ENCODE measurements around the gene FOXJ3. TPM values are rescaled to one million over a fixed set of nuclear protein-coding genes. Genes with fewer than 3 reads are reported as not detected.
A peak's percentile ranks its signal among the peaks of the same experiment; 100 is the strongest.

The FOXJ3 gene
- total and polyA plus RNA-seq, 2 experiments from 2014 or later: 16.3 to 23.6 TPM

DNA sequence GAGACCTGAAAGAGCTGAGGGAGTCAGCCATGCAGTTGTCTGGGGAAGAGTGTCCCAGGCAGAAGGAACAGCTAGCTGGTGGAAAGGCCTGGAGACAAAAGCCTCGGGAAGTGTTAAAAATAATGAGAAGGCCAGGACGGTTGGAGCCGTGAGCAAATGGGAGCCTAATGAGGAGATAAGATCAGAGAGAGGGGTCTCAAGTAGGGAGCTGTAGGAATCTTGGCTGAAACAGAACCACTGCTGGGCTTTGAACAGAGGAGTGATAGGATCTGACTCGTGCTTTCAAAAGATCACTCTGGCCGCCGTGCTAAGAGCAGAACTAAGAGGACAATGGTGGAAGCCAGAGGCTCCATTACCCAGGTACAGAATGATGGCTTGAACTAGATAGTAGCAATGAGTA is 1.9 kb upstream of the FOXJ3 start:
- no peak overlapping the region for H3K27ac ChIP-seq

GRCh38 chr1:42335809-42336518 is 929 bp upstream of the FOXJ3 start:
- in situ Hi-C loops (cut with MboI): no loop called here

More for the DNA sequence above, 1.9 kb upstream of the FOXJ3 start:
- Histone ChIP-seq H4K20me1 (ENCODE audit: insufficient read depth) (0 out of 2 replicates have a peak, but pooled peaks cover 12% of the 10 kb centered on the region), H3K79me2 (ENCODE audit: insufficient read depth) (peaks cover 29% of the 10 kb centered on the region), H3K36me3 (ENCODE audit: low read depth) (no peaks in the 10 kb centered on the region), H3K27me3 (replicated peaks; ENCODE audit: insufficient read depth) (no peaks in the 10 kb centered on the region), H3K9me2 (ENCODE audit: insufficient read depth) (no peaks in the 10 kb centered on the region), H3K9ac (no peak overlapping the region), H3K4me1 (ENCODE audit: insufficient read depth) (peaks cover 22% of the 10 kb centered on the region), H3K4me3 (no peak overlapping the region), H2AFZ (no peak overlapping the region), H3K9me3 (ENCODE audit: low read depth) (no peaks in the 10 kb centered on the region), H3F3A (ENCODE audit: insufficient read depth) (peaks cover 15% of the 10 kb centered on the region; the same call in 1 of the 2 replicates), H3K4me2 (ENCODE audit: unreplicated experiment) (no peak overlapping the region)
- no peak for TF ChIP-seq EZH2phosphoT487 (IDR thresholded peaks at IDR 0.05; ENCODE audit: insufficient read depth, low read depth)
- no peak for TF ChIP-seq EZH2 (IDR thresholded peaks at IDR 0.05; ENCODE audit: insufficient read depth, poor library complexity, severe bottlenecking)
- no peak for DNase-seq
- in situ Hi-C loops (cut with MboI): no loop called here
- WGBS, 2 experiments (ENCODE audit: low coverage in 1 of 2, low lambda C conversion rate in 2 of 2, missing lambda C conversion rate in 2 of 2): 56 to 65% methylated on average over 6 of the region's 6 CpGs

GRCh38 chr1:42334240-42335049 is 590 bp downstream of the FOXJ3 start:
- peaks cover 27% of the 10 kb centered on the region for H3K4me1 ChIP-seq (ENCODE audit: insufficient read depth)
- in situ Hi-C loops (cut with MboI): no loop called here
- H2AFZ ChIP-seq: peak overlapping the region; percentile 93
- WGBS, 2 experiments (ENCODE audit: low coverage in 1 of 2, low lambda C conversion rate in 2 of 2, missing lambda C conversion rate in 2 of 2): 1 to 2% methylated on average over 23 to 52 of the region's 58 CpGs
- H3K9me2 ChIP-seq (ENCODE audit: insufficient read depth): no peaks in the 10 kb centered on the region
- H3K79me2 ChIP-seq (ENCODE audit: insufficient read depth): peaks cover 54% of the 10 kb centered on the region
- H3K36me3 ChIP-seq (ENCODE audit: low read depth): no peaks in the 10 kb centered on the region
- peak overlapping the region; percentile 91 for H3K9ac ChIP-seq
- no peaks in the 10 kb centered on the region for H3K9me3 ChIP-seq (ENCODE audit: low read depth)
- no peaks in the 10 kb centered on the region for H3K27me3 ChIP-seq (replicated peaks; ENCODE audit: insufficient read depth)
- peak overlapping the region; percentile 89 for H3K4me3 ChIP-seq
- no peak for TF ChIP-seq EZH2 (IDR thresholded peaks at IDR 0.05; ENCODE audit: insufficient read depth, poor library complexity, severe bottlenecking)
- TF ChIP-seq EZH2phosphoT487 (IDR thresholded peaks at IDR 0.05; ENCODE audit: insufficient read depth, low read depth): no peak
- peak overlapping the region; percentile 99 for H3K4me2 ChIP-seq (ENCODE audit: unreplicated experiment)
- H4K20me1 ChIP-seq (ENCODE audit: insufficient read depth): peaks cover 15% of the 10 kb centered on the region; the same call in 1 of the 2 replicates
- DNase-seq: peak; percentile 82
- H3K27ac ChIP-seq: peak overlapping the region; percentile 85
- peaks cover 15% of the 10 kb centered on the region; the same call in 1 of the 2 replicates for H3F3A ChIP-seq (ENCODE audit: insufficient read depth)

More at GRCh38 chr1:42335809-42336518, 929 bp upstream of the FOXJ3 start:
- no peaks in the 10 kb centered on the region for H3K9me2 ChIP-seq (ENCODE audit: insufficient read depth)
- H3K4me1 ChIP-seq (ENCODE audit: insufficient read depth): peaks cover 27% of the 10 kb centered on the region
- H3K4me2 ChIP-seq (ENCODE audit: unreplicated experiment): peak overlapping the region; percentile 85
- peak overlapping the region; percentile 93 for H2AFZ ChIP-seq
- WGBS, 2 experiments (ENCODE audit: low coverage in 1 of 2, low lambda C conversion rate in 2 of 2, missing lambda C conversion rate in 2 of 2): 1% methylated on average over 9 of the region's 9 CpGs
- peak overlapping the region; percentile 85 for H3K27ac ChIP-seq
- no peaks in the 10 kb centered on the region for H3K36me3 ChIP-seq (ENCODE audit: low read depth)
- H3F3A ChIP-seq (ENCODE audit: insufficient read depth): peaks cover 15% of the 10 kb centered on the region; the same call in 1 of the 2 replicates
- H3K4me3 ChIP-seq: peak overlapping the region; percentile 89
- peak; percentile 91 for DNase-seq
- no peaks in the 10 kb centered on the region for H3K9me3 ChIP-seq (ENCODE audit: low read depth)
- peaks cover 39% of the 10 kb centered on the region for H3K79me2 ChIP-seq (ENCODE audit: insufficient read depth)
- TF ChIP-seq EZH2 (IDR thresholded peaks at IDR 0.05; ENCODE audit: insufficient read depth, poor library complexity, severe bottlenecking): no peak
- TF ChIP-seq EZH2phosphoT487 (IDR thresholded peaks at IDR 0.05; ENCODE audit: insufficient read depth, low read depth): no peak
- peaks cover 14% of the 10 kb centered on the region; the same call in 1 of the 2 replicates for H4K20me1 ChIP-seq (ENCODE audit: insufficient read depth)
- H3K27me3 ChIP-seq (replicated peaks; ENCODE audit: insufficient read depth): no peaks in the 10 kb centered on the region
- peak overlapping the region; percentile 91 for H3K9ac ChIP-seq

DNA sequence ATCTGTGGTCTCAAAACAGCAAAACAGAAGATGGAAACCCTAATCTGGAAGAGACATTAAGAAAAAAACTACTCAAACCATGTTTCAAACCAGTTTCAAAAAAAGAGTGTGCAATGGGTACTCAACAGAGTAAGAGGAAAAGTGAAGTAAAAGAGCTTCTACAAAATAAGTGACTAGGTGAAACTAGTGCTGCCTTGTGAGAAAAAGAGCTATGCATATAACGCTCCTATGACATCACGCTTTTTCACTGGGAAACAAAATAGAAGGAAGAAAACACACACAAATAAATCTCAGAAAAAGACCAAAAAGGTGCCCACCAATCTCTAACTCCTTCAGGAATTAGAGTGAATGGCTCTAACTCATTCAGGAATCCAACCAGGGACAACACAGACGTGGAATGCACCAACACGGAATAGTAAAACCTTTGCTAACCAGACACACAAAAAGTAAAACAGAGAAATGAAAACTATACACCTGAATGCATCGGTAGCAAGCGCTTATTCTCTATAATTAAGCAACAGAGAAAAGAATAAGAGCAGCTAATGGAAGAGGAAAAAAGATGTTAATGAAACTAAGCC is 1.3 kb downstream of the FOXJ3 start:
- TF ChIP-seq EZH2phosphoT487 (IDR thresholded peaks at IDR 0.05; ENCODE audit: insufficient read depth, low read depth) (no peak), EZH2 (IDR thresholded peaks at IDR 0.05; ENCODE audit: insufficient read depth, poor library complexity, severe bottlenecking) (no peak)
- Histone ChIP-seq H3K36me3 (ENCODE audit: low read depth) (no peaks in the 10 kb centered on the region), H3K4me3 (peak overlapping the region; percentile 89), H3K4me2 (ENCODE audit: unreplicated experiment) (peak overlapping the region; percentile 99), H2AFZ (peak overlapping the region; percentile 93), H3K27ac (peak overlapping the region; percentile 85), H3K27me3 (replicated peaks; ENCODE audit: insufficient read depth) (no peaks in the 10 kb centered on the region), H3F3A (ENCODE audit: insufficient read depth) (peaks cover 15% of the 10 kb centered on the region; the same call in 1 of the 2 replicates), H4K20me1 (ENCODE audit: insufficient read depth) (peaks cover 22% of the 10 kb centered on the region; the same call in 1 of the 2 replicates), H3K9me2 (ENCODE audit: insufficient read depth) (no peaks in the 10 kb centered on the region), H3K79me2 (ENCODE audit: insufficient read depth) (peaks cover 61% of the 10 kb centered on the region), H3K4me1 (ENCODE audit: insufficient read depth) (peaks cover 27% of the 10 kb centered on the region), H3K9me3 (ENCODE audit: low read depth) (no peaks in the 10 kb centered on the region), H3K9ac (peak overlapping the region; percentile 91)
- 3% methylated on average over 6 of the region's 6 CpGs for WGBS, 2 experiments (ENCODE audit: low coverage in 1 of 2, low lambda C conversion rate in 2 of 2, missing lambda C conversion rate in 2 of 2)
- in situ Hi-C loops (cut with MboI): no loop called here
- DNase-seq: peak; percentile 58

All from GM23248 (cell line).